Tibial nerve (tissue), 4 donors: ENCODE results near the gene GRM1. TPM values are rescaled to one million over a fixed set of nuclear protein-coding genes. Genes with fewer than 3 reads are reported as not detected.

ENCODE experiments used
- DNase-seq, 2 donors: peaks; one replicate each; pipeline ENCODE4 v3.0.0-alpha.2; 2019; ENCODE audit warnings: low spot score in 2 of 2
- H3K27ac ChIP-seq, 4 donors: fragments of 200-600 bp; sonication (generic) in 3 of 4; one replicate each; pipeline ENCODE4 v1.5.1; 2017 to 2019; ENCODE audit warnings: mild to moderate bottlenecking in 1 of 4
- H3K27me3 ChIP-seq, 2 donors: fragments of 200-600 bp; sonication (generic) in 1 of 2; one replicate each; pipeline versions ENCODE4 v1.5.1 to v1.6.0; 2017 to 2019
- H3K36me3 ChIP-seq, 3 donors: fragments of 200-600 bp; sonication (generic); one replicate each; pipeline ENCODE4 v1.5.1; 2018 to 2019
- H3K4me1 ChIP-seq, 4 donors: fragments of 200-600 bp; sonication (generic) in 3 of 4; one replicate each; pipeline ENCODE4 v1.5.1; 2017 to 2019
- H3K4me3 ChIP-seq, 4 donors: fragments of 200-600 bp; sonication (generic) in 3 of 4; one replicate each; pipeline ENCODE4 v1.5.1; 2017 to 2019; ENCODE audit warnings: mild to moderate bottlenecking in 1 of 4, moderate library complexity in 1 of 4
- H3K9me3 ChIP-seq, 4 donors: fragments of 200-600 bp; sonication (generic) in 3 of 4; one replicate each; pipeline ENCODE4 v1.5.1; 2017 to 2019
- EP300 ChIP-seq, 2 donors: sonication (generic); formaldehyde crosslinking; IDR thresholded peaks; one replicate each; pipeline ENCODE4 v1.6.1; 2017; ENCODE audit warnings: antibody characterized with exemption in 2 of 2, mild to moderate bottlenecking in 1 of 2
- POLR2A ChIP-seq, 2 donors: fragments of 450-650 bp; IDR thresholded peaks; one replicate each; pipeline ENCODE4 v1.6.1; 2017; ENCODE audit warnings: antibody characterized with exemption in 2 of 2, mild to moderate bottlenecking in 2 of 2, moderate library complexity in 2 of 2
- WGBS, 2 donors: methylation state at CpG; one replicate each; pipeline ENCODE4 v1.1.5; 2018; 5-methylcytosine and 5-hydroxymethylcytosine counted together
- total RNA-seq, 4 donors: library from RNA; depleted of rRNA; stranded (reverse); fragments of >200 nt; gene quantifications; one replicate each; pipeline ENCODE4 v1.1.0, GENCODE V29; 2016
- TF ChIP-seq, protein P1 (sequence below), 5 experiments: fragments of 200-600 bp in 3 of 5; fragments of 450-650 bp in 2 of 5; sonication (generic) in 3 of 5; IDR thresholded peaks; one replicate each; pipeline ENCODE4 v1.5.1; 2016 to 2019; ENCODE audit warnings: antibody characterized with exemption in 5 of 5, mild to moderate bottlenecking in 3 of 5, moderate library complexity in 2 of 5

GRM1 gene
- total RNA-seq, 4 donors from 2014 or later: 0.30 to 0.63 (median 0.44) TPM; not detected in 1

DNA sequence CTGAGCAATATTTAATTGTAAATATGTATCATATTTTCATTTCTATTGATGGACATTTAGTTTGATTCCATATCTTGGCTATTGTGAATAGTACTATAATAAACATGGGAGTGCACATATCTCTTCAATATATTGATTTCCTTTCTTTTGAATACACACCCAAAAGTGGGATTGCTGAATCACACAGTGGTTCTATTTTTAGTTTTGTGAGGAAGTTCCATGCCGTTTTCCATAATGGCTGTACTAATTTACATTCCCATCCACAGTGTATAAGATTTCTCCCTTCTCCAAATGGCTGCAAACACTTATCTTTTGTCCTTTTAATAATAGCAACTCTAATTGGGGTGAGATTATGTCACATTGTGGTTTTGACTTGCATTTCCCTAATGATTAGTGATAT is 428.0 kb downstream of the GRM1 start:
- H3K4me1 ChIP-seq: no peaks in the 10 kb centered on the region
- WGBS, 2 donors: 23 to 32% methylated on average over 1 of the region's 1 CpG
- peaks cover 0 to 29% (median 4%) of the 10 kb centered on the region in 4 donors for H3K9me3 ChIP-seq
- no peak overlapping the region for H3K27ac ChIP-seq
- DNase-seq: no peak
- TF ChIP-seq, protein P1, sequence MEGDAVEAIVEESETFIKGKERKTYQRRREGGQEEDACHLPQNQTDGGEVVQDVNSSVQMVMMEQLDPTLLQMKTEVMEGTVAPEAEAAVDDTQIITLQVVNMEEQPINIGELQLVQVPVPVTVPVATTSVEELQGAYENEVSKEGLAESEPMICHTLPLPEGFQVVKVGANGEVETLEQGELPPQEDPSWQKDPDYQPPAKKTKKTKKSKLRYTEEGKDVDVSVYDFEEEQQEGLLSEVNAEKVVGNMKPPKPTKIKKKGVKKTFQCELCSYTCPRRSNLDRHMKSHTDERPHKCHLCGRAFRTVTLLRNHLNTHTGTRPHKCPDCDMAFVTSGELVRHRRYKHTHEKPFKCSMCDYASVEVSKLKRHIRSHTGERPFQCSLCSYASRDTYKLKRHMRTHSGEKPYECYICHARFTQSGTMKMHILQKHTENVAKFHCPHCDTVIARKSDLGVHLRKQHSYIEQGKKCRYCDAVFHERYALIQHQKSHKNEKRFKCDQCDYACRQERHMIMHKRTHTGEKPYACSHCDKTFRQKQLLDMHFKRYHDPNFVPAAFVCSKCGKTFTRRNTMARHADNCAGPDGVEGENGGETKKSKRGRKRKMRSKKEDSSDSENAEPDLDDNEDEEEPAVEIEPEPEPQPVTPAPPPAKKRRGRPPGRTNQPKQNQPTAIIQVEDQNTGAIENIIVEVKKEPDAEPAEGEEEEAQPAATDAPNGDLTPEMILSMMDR (IDR thresholded peaks at IDR 0.05): no peak
- H3K4me3 ChIP-seq: no peak overlapping the region
- no peaks in the 10 kb centered on the region for H3K36me3 ChIP-seq
- no peaks in the 10 kb centered on the region for H3K27me3 ChIP-seq

DNA sequence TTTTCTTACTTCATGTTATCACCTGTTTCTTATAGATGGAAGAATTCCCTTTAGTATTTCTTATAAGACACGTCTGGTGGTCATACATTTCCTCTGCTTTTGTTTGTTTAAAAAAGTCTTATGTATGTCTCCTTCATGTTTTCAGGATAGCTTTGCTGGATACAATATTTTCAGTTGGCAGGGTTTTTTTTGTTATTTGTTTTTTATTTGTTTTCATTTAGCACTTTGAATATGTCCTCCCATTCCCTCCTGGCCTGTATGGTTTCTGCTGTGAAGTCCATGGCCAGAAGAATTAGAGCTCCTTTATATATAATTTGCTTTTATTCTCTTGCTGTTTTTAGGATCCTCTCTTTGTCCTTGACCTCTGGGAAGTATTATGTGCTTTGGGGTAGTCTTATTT is 432.1 kb downstream of the GRM1 start:
- Histone ChIP-seq H3K4me1 (no peaks in the 10 kb centered on the region), H3K27me3 (no peaks in the 10 kb centered on the region), H3K9me3 (peaks cover 0 to 33% (median 4%) of the 10 kb centered on the region in 4 donors), H3K36me3 (no peaks in the 10 kb centered on the region), H3K4me3 (no peak overlapping the region), H3K27ac (no peak overlapping the region)
- no peak for DNase-seq
- 77 to 80% methylated on average over 1 of the region's 1 CpG for WGBS, 2 donors
- TF ChIP-seq POLR2A (IDR thresholded peaks at IDR 0.05): no peak
- TF ChIP-seq, protein P1 (IDR thresholded peaks at IDR 0.05): no peak
- TF ChIP-seq EP300 (IDR thresholded peaks at IDR 0.05): no peak

GRCh38 chr6:146470091-146470770 is 441.4 kb downstream of the GRM1 start:
- Histone ChIP-seq H3K36me3 (no peaks in the 10 kb centered on the region), H3K9me3 (no peaks in the 10 kb centered on the region), H3K4me1 (no peaks in the 10 kb centered on the region), H3K27me3 (no peaks in the 10 kb centered on the region), H3K27ac (no peak overlapping the region), H3K4me3 (no peak overlapping the region)
- WGBS, 2 donors: 89 to 90% methylated on average over 3 of the region's 3 CpGs
- TF ChIP-seq EP300 (IDR thresholded peaks at IDR 0.05): no peak
- TF ChIP-seq, protein P1 (IDR thresholded peaks at IDR 0.05): no peak
- TF ChIP-seq POLR2A (IDR thresholded peaks at IDR 0.05): no peak
- no peak for DNase-seq

DNA sequence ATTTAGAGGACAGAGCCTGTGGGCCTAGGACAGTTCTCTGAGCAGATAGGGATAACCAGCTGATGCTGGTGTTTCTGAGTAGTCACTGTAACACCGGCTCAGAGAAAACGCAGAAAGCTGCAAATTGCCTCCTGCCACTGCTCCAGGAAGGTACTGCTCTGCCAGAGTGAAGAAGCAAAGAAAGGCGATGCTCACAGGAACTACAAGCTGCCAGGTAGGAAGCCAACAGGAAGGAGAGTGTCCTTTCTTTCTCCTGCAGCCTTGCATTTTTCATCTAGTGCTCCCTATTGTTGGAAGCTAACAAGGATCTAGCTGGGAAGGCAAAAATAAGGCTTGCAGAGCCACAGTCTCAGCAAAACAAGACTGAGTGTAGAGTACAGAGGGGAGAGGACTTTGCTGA is 444.1 kb downstream of the GRM1 start:
- Histone ChIP-seq H3K27me3 (no peaks in the 10 kb centered on the region), H3K4me3 (no peak overlapping the region), H3K9me3 (peaks cover 0 to 6% (median 0%) of the 10 kb centered on the region in 4 donors), H3K27ac (no peak overlapping the region), H3K4me1 (no peaks in the 10 kb centered on the region), H3K36me3 (no peaks in the 10 kb centered on the region)
- WGBS, 2 donors: 61 to 65% methylated on average over 3 of the region's 3 CpGs
- DNase-seq: no peak
- TF ChIP-seq, protein P1 (IDR thresholded peaks at IDR 0.05): no peak
- no peak for TF ChIP-seq EP300 (IDR thresholded peaks at IDR 0.05)
- TF ChIP-seq POLR2A (IDR thresholded peaks at IDR 0.05): no peak

DNA sequence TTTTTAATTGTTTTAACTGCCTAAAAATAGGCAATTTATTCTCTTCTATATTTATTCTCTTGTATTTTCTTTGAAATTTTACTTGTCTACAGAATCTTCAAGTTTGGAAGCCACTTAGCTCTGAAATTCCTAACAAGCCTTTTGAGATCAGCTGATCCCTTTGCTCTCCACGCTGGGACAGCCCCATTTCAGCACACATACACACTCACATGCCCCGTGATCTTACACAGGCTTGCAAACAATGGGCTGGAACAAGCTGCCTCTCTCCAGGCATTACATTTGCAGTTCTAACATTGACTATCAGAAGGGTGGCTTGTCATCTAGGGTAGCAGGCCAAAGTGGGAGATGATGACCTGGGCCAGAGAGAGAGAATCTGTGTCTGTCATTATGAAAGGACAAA is 452.7 kb downstream of the GRM1 start:
- H3K27me3 ChIP-seq: no peaks in the 10 kb centered on the region
- 40 to 45% methylated on average over 2 of the region's 2 CpGs for WGBS, 2 donors
- H3K36me3 ChIP-seq: no peaks in the 10 kb centered on the region
- TF ChIP-seq EP300 (IDR thresholded peaks at IDR 0.05): no peak
- no peak for TF ChIP-seq POLR2A (IDR thresholded peaks at IDR 0.05)
- TF ChIP-seq, protein P1 (IDR thresholded peaks at IDR 0.05): no peak
- H3K4me3 ChIP-seq: no peak overlapping the region
- H3K27ac ChIP-seq: no peak overlapping the region
- H3K9me3 ChIP-seq: peaks cover 0 to 13% (median 2%) of the 10 kb centered on the region in 4 donors
- no peaks in the 10 kb centered on the region for H3K4me1 ChIP-seq
- no peak for DNase-seq
